ENCODE measurements around the gene SYT1. TPM values are rescaled to one million over a fixed set of nuclear protein-coding genes. Genes with fewer than 3 reads are reported as not detected.

The SYT1 gene
- total RNA-seq, 1 experiment from 2014 or later = 44.9 TPM

DNA sequence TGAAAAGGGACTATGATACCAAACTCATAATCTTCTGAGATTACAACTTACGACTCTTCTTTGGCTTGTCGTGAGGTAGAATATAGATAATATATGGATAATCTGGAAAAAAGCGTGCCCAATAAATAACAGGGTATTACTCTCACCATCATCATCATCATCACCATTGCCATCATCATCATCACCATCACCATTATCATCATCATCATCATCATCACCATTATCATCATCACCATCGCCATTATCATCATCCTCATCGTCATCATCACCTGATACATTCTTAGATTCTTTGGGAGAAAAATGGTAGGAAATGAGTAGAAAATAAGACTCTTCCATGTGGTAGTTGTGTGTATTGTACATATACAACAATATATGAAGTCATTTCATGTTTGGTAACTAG, 259.8 kb downstream of the SYT1 start:
- Histone ChIP-seq H3K4me3 (replicated peaks in 1 of 2; ENCODE audit: low read depth in 1 of 2, low read length in 2 of 2) (no peak overlapping the region), H3K27ac (ENCODE audit: low read depth, low read length) (no peak overlapping the region), H3K9ac (ENCODE audit: low read length) (no peak overlapping the region), H3K9me2 (ENCODE audit: insufficient read depth) (no peaks in the 10 kb centered on the region), H3K36me3 (ENCODE audit: control insufficient read depth in 1 of 2, insufficient read depth in 2 of 2, low read length in 2 of 2) (no peaks in the 10 kb centered on the region), H3K4me1 (ENCODE audit: control insufficient read depth in 1 of 2, insufficient read depth in 2 of 2, low read length in 2 of 2) (no peaks in the 10 kb centered on the region), H2AFZ (ENCODE audit: low read depth, low read length, poor library complexity, severe bottlenecking) (no peak overlapping the region), H3K27me3 (ENCODE audit: insufficient read depth, low read length) (no peaks in the 10 kb centered on the region), H3K9me3 (ENCODE audit: control insufficient read depth in 1 of 2, insufficient read depth in 1 of 2, low read depth in 1 of 2, low read length in 2 of 2) (no peaks in the 10 kb centered on the region), H4K20me1 (ENCODE audit: insufficient read depth) (no peaks in the 10 kb centered on the region), H3K79me2 (ENCODE audit: insufficient read depth, low read length) (no peaks in the 10 kb centered on the region), H3K4me2 (ENCODE audit: low read length) (no peak overlapping the region)
- no peak for DNase-seq (ENCODE audit: low read depth, low spot score)
- intact Hi-C loops (cut with micrococcal nuclease) = loop anchor here (10.0 kb wide), 1 partner anchor 220 kb away; no protein-coding TSS in a partner anchor
- ATAC-seq = no peak
- POLR2A ChIA-PET = no interaction called here
- BruUV-seq (replicated peaks) = no TSS peak
- CTCF ChIA-PET = interaction anchor here (2.2 kb wide), 1 partner anchor 220 kb away, joined by 5 read pairs; no protein-coding TSS in a partner anchor
- RAD21 ChIA-PET (ENCODE audit: low non-redundant PET in 1 of 2, low total read pairs in 2 of 2, uncharacterized antibody in 2 of 2, unreplicated experiment in 2 of 2) = no interaction called here
- TF ChIP-seq YY1 (IDR thresholded peaks at IDR 0.05; ENCODE audit: extremely low read depth, insufficient replicate concordance, low read depth, low read length) = no peak
- no peak for TF ChIP-seq FOSL1 (IDR thresholded peaks at IDR 0.05; ENCODE audit: low read depth)
- no peak for TF ChIP-seq TCF7L2 (IDR thresholded peaks at IDR 0.05; ENCODE audit: borderline replicate concordance, extremely low read depth, insufficient read depth, insufficient read length)
- TF ChIP-seq POLR2AphosphoS5 (IDR thresholded peaks at IDR 0.05; ENCODE audit: low read depth, low read length) = no peak
- TF ChIP-seq RAD21 (IDR thresholded peaks at IDR 0.05; ENCODE audit: low read depth) = no peak
- TF ChIP-seq, protein P1, sequence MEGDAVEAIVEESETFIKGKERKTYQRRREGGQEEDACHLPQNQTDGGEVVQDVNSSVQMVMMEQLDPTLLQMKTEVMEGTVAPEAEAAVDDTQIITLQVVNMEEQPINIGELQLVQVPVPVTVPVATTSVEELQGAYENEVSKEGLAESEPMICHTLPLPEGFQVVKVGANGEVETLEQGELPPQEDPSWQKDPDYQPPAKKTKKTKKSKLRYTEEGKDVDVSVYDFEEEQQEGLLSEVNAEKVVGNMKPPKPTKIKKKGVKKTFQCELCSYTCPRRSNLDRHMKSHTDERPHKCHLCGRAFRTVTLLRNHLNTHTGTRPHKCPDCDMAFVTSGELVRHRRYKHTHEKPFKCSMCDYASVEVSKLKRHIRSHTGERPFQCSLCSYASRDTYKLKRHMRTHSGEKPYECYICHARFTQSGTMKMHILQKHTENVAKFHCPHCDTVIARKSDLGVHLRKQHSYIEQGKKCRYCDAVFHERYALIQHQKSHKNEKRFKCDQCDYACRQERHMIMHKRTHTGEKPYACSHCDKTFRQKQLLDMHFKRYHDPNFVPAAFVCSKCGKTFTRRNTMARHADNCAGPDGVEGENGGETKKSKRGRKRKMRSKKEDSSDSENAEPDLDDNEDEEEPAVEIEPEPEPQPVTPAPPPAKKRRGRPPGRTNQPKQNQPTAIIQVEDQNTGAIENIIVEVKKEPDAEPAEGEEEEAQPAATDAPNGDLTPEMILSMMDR (IDR thresholded peaks at IDR 0.05 in 2 of 3, conservative IDR thresholded peaks at IDR 0.05 in 1 of 3; ENCODE audit: borderline replicate concordance in 1 of 3, insufficient read depth in 1 of 3, low read depth in 2 of 3, low read length in 2 of 3) = no peak
- TF ChIP-seq ZFX (IDR thresholded peaks at IDR 0.05) = no peak
- TF ChIP-seq SP1 (IDR thresholded peaks at IDR 0.05; ENCODE audit: low read depth) = no peak
- no peak for TF ChIP-seq CBX3 (IDR thresholded peaks at IDR 0.05; ENCODE audit: low read depth)
- no peak for TF ChIP-seq ZBTB33 (IDR thresholded peaks at IDR 0.05; ENCODE audit: extremely low read depth, insufficient replicate concordance, low read length)
- no peak for TF ChIP-seq ATF3 (IDR thresholded peaks at IDR 0.05)
- TF ChIP-seq EZH2phosphoT487 (IDR thresholded peaks at IDR 0.05; ENCODE audit: borderline replicate concordance) = no peak
- TF ChIP-seq SRF (IDR thresholded peaks at IDR 0.05; ENCODE audit: low read depth) = no peak
- TF ChIP-seq EZH2 (IDR thresholded peaks at IDR 0.05) = no peak
- TF ChIP-seq SIN3A (IDR thresholded peaks at IDR 0.05; ENCODE audit: low read depth) = no peak
- no peak for TF ChIP-seq JUND (IDR thresholded peaks at IDR 0.05)
- TF ChIP-seq REST (IDR thresholded peaks at IDR 0.05; ENCODE audit: low read depth) = no peak
- no peak for TF ChIP-seq POLR2A (IDR thresholded peaks at IDR 0.05; ENCODE audit: borderline replicate concordance, extremely low read depth, insufficient read depth, insufficient read length)

All from HCT116 (cell line).